ENCODE data around the gene PFDN6. TPM values are rescaled to one million over a fixed set of nuclear protein-coding genes. Genes with fewer than 3 reads are reported as not detected.

Gene PFDN6
- 10 to 100 TPM; 25.7 to 55.6 (median 49.2) TPM for polyA plus RNA-seq

DNA sequence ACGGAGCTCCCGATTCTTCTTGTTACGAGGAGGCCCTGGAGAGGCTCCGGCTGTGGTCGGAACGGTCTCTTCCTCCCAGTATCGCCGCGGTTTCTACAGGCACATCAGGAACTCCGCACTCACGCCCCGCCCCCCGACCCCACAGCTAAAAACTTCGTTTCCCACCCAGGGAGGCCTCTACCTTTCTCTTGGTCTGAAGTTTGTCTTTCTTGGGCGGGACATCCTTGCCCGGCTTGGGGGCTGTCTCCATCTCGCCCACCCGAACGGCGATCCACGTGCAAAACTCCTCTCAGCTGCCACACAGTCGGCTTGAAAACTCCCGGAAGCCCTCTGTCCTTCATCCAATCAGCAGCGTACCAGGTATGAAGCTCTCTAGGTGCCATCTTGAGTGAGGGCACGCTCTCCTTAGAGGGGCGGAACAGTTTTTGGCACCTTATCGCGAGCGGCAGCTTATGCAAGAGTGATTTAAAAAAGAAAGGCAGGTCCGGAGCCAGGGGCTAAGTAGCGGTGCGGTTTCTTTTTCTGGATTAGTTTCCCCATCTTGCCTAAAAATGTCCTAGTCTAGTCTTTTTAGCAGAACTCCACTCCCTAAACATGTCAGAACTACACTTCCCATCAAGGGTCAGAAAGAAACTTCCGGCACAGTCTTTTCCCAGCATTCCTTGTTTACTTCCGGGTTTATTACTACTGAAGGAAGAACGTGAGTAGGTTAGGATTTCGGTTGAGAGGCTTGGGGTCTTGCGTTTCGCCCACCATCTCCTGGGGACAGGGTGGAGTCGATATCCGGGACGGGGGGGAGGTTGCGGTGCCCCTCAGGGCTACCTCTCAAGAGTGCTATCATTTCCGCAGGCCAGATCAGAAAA is at the start of gene PFDN6, which contains the start of gene WDR46:
PFDN6 (plus strand) TSS at position 681 of the 863 bp plus-strand sequence. CDS start 256 bp downstream, outside the sequence.
WDR46 (minus strand) TSS at position 319 of the 863 bp plus-strand sequence; CDS start at position 250, 69 bp downstream.
- Mint-ChIP-seq H3K9me3 (no peaks in the 10 kb centered on the region), H3K27ac (peak within 1 kb of the TSS; percentile 87 to 97 (median 94)), H3K36me3 (peaks cover 8 to 40% (median 12%) of the 10 kb centered on the region in 3 donors), H3K27me3 (ENCODE audit: low read depth in 3 of 3) (peaks cover 0 to 5% (median 2%) of the 10 kb centered on the region in 3 donors), H3K4me3 (peak within 1 kb of the TSS; percentile 97 to 99 (median 98)), H3K4me1 (peaks cover 50% of the 10 kb centered on the region in 2 donors)
- DNase-seq = peak; percentile 86 to 87 (median 86)

GRCh38 chr6:33241968-33242367 is 47.4 kb upstream of the PFDN6 start:
- Mint-ChIP-seq H3K27me3 (ENCODE audit: low read depth in 3 of 3) (peaks cover 9 to 15% (median 12%) of the 10 kb centered on the region in 3 donors), H3K4me3 (no peak overlapping the region), H3K36me3 (peaks cover 0 to 6% (median 0%) of the 10 kb centered on the region in 3 donors), H3K4me1 (no peaks in the 10 kb centered on the region), H3K9me3 (no peaks in the 10 kb centered on the region), H3K27ac (no peak overlapping the region)
- DNase-seq = no peak

DNA sequence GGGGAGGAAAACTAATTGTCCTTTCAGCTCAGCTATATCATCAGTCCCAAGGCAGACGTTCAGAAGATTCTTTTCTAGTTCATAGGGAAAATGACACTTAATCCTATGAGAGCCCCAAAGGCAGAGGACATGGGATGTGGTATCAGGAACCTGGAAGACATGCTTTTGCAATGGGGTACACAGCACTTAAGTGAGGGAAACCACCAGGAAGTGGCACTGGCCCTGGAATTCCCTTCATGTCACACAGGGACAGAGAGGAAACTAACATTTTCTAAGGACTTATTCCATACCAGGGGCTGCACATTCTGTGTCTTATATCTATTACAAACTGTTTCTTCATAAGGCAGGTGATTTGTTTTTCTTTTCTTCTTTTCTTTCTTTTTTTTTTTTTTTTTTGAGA is 45.9 kb upstream of the PFDN6 start:
- peaks cover 0 to 6% (median 0%) of the 10 kb centered on the region in 3 donors for H3K36me3 Mint-ChIP-seq
- H3K27me3 Mint-ChIP-seq (ENCODE audit: low read depth in 3 of 3) = peaks cover 9 to 12% (median 11%) of the 10 kb centered on the region in 3 donors
- peaks cover 7 to 8% of the 10 kb centered on the region in 2 donors for H3K4me1 Mint-ChIP-seq
- no peaks in the 10 kb centered on the region for H3K9me3 Mint-ChIP-seq
- H3K4me3 Mint-ChIP-seq = no peak overlapping the region
- DNase-seq = no peak
- H3K27ac Mint-ChIP-seq = no peak overlapping the region

GRCh38 chr6:33247977-33248642 is 41.3 kb upstream of the PFDN6 start:
- H3K27me3 Mint-ChIP-seq (ENCODE audit: low read depth in 3 of 3) = peaks cover 3 to 5% (median 4%) of the 10 kb centered on the region in 3 donors
- peak overlapping the region; percentile 84 to 93 (median 91) for H3K4me3 Mint-ChIP-seq
- peak overlapping the region; percentile 93 to 96 (median 96) for H3K27ac Mint-ChIP-seq
- peaks cover 5 to 11% (median 6%) of the 10 kb centered on the region in 3 donors for H3K36me3 Mint-ChIP-seq
- DNase-seq = peak; percentile 83 to 86 (median 86)
- H3K4me1 Mint-ChIP-seq = peaks cover 39 to 41% of the 10 kb centered on the region in 2 donors
- no peaks in the 10 kb centered on the region for H3K9me3 Mint-ChIP-seq

- Mint-ChIP-seq H3K4me1 (peaks cover 39 to 41% of the 10 kb centered on the region in 2 donors), H3K4me3 (peak overlapping the region; percentile 84 to 93 (median 91)), H3K9me3 (no peaks in the 10 kb centered on the region), H3K27me3 (ENCODE audit: low read depth in 3 of 3) (peaks cover 2 to 4% (median 3%) of the 10 kb centered on the region in 3 donors), H3K36me3 (peaks cover 5 to 11% (median 6%) of the 10 kb centered on the region in 3 donors), H3K27ac (peak overlapping the region; percentile 93 to 96 (median 96))
- no peak for DNase-seq
These were observed 40.8 kb upstream of the PFDN6 start for GRCh38 chr6:33248643-33248931.

- peak; percentile 96 to 98 (median 97) for DNase-seq
- H3K36me3 Mint-ChIP-seq = peaks cover 5 to 14% (median 6%) of the 10 kb centered on the region in 3 donors
- H3K4me3 Mint-ChIP-seq = peak overlapping the region; percentile 84 to 93 (median 91)
- H3K9me3 Mint-ChIP-seq = no peaks in the 10 kb centered on the region
- H3K27me3 Mint-ChIP-seq (ENCODE audit: low read depth in 3 of 3) = peaks cover 0 to 3% (median 2%) of the 10 kb centered on the region in 3 donors
- H3K4me1 Mint-ChIP-seq = peaks cover 39 to 41% of the 10 kb centered on the region in 2 donors
- H3K27ac Mint-ChIP-seq = peak overlapping the region; percentile 93 to 96 (median 96)
These were observed 40.3 kb upstream of the PFDN6 start for GRCh38 chr6:33248932-33249731.

DNA sequence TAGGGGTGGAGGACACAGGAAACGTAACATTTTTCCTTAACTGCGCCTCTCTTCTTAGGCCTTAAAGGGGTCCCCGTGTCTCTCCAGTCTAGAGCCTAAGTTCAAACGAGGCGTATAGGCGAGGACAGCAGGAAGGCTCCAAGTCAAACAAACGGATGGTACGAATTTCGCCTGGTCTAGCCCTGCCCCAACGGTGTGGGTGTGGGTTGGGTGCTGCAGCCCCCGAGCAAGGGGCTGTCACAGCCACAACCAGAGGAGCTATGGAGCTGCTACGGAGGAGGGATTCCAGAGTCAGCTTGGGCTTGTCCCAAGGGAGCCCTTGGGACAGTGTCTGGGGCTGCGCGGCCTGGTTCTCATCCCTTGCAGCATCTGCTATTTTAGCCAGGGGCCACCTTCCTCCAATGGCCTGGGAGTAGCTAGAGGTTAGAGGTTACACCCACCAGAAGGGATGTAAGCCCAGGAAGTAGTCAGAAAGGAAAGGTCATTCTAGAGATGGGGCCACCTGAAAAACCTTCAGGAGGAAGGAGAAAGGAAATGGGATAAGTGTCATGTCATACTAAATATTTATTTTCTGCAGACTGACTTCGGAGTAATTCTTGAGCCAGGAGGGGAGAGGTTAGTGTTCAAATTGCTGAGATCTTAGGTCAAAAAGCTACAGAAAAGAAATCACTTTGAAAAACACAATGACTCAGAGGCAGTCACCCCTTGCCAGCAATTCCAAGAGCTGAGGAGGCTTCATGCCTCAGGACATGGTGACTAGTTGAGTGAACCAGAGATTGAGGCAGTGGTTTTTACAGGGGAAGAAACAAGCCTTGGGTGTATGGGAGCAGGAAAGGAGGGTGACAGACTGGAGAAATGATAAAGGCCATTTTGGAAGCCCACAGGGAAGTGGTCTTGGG is 39.4 kb upstream of the PFDN6 start:
- peak overlapping the region; percentile 93 to 96 (median 96) for H3K27ac Mint-ChIP-seq
- no peak for DNase-seq

DNA sequence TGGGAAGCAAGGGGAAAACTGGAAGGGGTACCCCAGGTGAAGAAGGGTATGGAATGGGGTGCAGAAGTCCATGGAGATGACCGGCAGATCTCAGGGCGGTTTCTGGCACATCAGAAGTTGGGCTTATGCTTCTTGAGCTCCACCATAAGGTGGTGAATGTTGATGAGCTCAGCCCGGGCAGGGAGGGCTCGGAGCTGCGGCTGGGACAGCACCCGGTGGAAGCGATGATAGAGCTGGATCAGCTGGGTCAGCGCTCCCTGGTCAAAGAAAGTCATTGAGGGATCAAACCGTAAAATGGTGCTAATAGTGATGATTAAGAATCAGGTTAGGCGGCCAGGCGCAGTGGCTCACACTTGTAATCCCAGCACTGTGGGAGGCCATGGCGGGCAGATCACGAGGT is 38.7 kb upstream of the PFDN6 start:
- peak overlapping the region in 4 of 6 donors; percentile 56 to 96 (median 95) for H3K27ac Mint-ChIP-seq
- H3K4me3 Mint-ChIP-seq = peak overlapping the region in 4 of 5 donors; percentile 86 to 93 (median 92)
- peaks cover 5 to 14% (median 6%) of the 10 kb centered on the region in 3 donors for H3K36me3 Mint-ChIP-seq
- H3K27me3 Mint-ChIP-seq (ENCODE audit: low read depth in 3 of 3) = peaks cover 0 to 2% (median 0%) of the 10 kb centered on the region in 3 donors
- no peaks in the 10 kb centered on the region for H3K9me3 Mint-ChIP-seq
- no peak for DNase-seq
- peaks cover 39 to 41% of the 10 kb centered on the region in 2 donors for H3K4me1 Mint-ChIP-seq

More for the DNA sequence above, 39.4 kb upstream of the PFDN6 start:
- Mint-ChIP-seq H3K27me3 (ENCODE audit: low read depth in 3 of 3) (peaks cover 0 to 3% (median 0%) of the 10 kb centered on the region in 3 donors), H3K36me3 (peaks cover 5 to 14% (median 6%) of the 10 kb centered on the region in 3 donors), H3K4me1 (peaks cover 39 to 41% of the 10 kb centered on the region in 2 donors), H3K9me3 (no peaks in the 10 kb centered on the region), H3K4me3 (peak overlapping the region; percentile 84 to 93 (median 91))

DNA sequence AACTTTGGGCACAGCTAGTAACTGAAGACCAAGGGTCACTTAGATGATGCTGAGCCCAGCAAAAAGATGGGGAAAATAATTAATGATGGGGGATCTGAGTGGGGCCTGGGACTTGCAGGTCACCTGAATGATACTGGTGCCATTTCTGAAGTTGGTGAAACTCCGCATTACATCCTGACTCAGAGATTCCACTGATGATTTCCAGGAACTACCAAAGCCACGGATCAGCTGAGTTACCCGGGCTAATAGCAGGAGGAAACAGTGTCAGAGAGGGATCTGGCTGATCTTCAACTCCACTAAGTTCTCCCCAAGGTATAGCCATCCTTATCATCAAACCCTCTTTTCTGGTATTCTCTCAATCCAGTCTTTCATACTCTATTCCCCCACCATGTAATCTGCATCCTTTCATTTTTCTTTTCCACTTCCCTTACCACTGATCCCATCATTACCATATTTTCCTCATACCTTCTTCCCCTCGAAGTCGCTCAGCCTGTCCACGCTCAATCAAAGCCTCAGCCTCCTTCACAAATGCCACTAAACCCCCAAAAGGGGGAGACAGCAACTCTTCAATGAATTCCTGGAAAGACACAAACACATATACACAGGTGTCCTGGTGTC is 37.9 kb upstream of the PFDN6 start:
- no peak for DNase-seq
- Mint-ChIP-seq H3K4me1 (peaks cover 39 to 41% of the 10 kb centered on the region in 2 donors), H3K36me3 (peaks cover 5 to 14% (median 6%) of the 10 kb centered on the region in 3 donors), H3K27ac (peak overlapping the region in 5 of 6 donors; percentile 0 to 87 (median 69)), H3K9me3 (no peaks in the 10 kb centered on the region), H3K4me3 (peak overlapping the region in 4 of 5 donors; percentile 7 to 67 (median 30)), H3K27me3 (ENCODE audit: low read depth in 3 of 3) (no peaks in the 10 kb centered on the region)

DNA sequence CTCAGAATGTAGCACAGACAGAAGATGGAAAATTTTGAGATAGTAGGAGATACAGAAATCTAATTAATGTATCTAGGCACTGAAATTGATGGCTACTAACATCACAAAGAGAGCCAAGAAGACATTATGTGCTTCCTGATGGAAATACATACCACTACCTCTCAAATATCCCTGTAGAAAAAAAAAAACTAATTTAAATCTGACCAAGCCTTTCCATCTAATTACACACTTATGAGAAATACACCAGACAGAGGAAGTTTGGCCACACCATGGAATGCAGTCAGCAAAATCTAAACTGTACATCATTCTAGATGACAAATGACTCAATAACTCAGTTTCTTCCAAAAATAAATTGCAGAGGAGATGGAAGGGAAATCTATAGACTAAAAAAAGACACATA is 36.6 kb upstream of the PFDN6 start:
- H3K9me3 Mint-ChIP-seq = no peaks in the 10 kb centered on the region
- H3K36me3 Mint-ChIP-seq = peaks cover 5 to 14% (median 6%) of the 10 kb centered on the region in 3 donors
- peaks cover 39 to 40% of the 10 kb centered on the region in 2 donors for H3K4me1 Mint-ChIP-seq
- H3K27ac Mint-ChIP-seq = no peak overlapping the region
- no peak overlapping the region for H3K4me3 Mint-ChIP-seq
- no peak for DNase-seq
- H3K27me3 Mint-ChIP-seq (ENCODE audit: low read depth in 3 of 3) = no peaks in the 10 kb centered on the region

DNA sequence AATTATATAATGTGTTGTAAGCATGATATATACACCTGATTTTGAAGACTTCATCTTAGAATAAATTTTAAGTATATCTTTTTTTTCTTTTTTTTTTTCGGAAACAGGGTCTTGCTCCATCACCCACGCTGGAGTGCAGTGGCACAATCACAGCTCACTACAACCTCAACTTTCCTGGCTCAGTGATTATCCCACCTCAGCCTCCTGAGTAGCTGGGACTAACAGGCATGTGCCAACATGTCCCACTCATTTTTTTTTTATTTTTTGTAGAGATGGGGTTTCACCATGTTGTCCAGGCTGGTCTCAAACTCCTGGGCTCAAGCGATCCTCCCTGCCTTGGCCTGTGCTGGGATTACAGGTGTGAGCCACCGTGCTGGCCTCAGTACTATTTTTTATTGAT is 34.8 kb upstream of the PFDN6 start:
- peaks cover 5 to 14% (median 6%) of the 10 kb centered on the region in 3 donors for H3K36me3 Mint-ChIP-seq
- no peak for DNase-seq
- no peak overlapping the region for H3K4me3 Mint-ChIP-seq
- H3K4me1 Mint-ChIP-seq = peaks cover 20 to 22% of the 10 kb centered on the region in 2 donors
- H3K9me3 Mint-ChIP-seq = no peaks in the 10 kb centered on the region
- no peak overlapping the region for H3K27ac Mint-ChIP-seq
- no peaks in the 10 kb centered on the region for H3K27me3 Mint-ChIP-seq (ENCODE audit: low read depth in 3 of 3)

- DNase-seq = no peak
- Mint-ChIP-seq H3K27ac (no peak overlapping the region), H3K4me3 (no peak overlapping the region), H3K4me1 (no peaks in the 10 kb centered on the region), H3K9me3 (no peaks in the 10 kb centered on the region), H3K36me3 (peaks cover 13 to 22% (median 17%) of the 10 kb centered on the region in 3 donors), H3K27me3 (ENCODE audit: low read depth in 3 of 3) (no peaks in the 10 kb centered on the region)
These were observed 30.4 kb upstream of the PFDN6 start for GRCh38 chr6:33259032-33259431.

Measured in immature natural killer cell (primary cell).